ENCODE data around the gene TULP4.
"Not testable (repeated sequence)": the region's sequence is repeated elsewhere in the genome, so short reads cannot be mapped to it uniquely, and the experiment has no call there.

GRCh38 chr6:158405321-158405831 lies 93.1 kb downstream of the TULP4 start:
- TF ChIP-seq, protein P1, sequence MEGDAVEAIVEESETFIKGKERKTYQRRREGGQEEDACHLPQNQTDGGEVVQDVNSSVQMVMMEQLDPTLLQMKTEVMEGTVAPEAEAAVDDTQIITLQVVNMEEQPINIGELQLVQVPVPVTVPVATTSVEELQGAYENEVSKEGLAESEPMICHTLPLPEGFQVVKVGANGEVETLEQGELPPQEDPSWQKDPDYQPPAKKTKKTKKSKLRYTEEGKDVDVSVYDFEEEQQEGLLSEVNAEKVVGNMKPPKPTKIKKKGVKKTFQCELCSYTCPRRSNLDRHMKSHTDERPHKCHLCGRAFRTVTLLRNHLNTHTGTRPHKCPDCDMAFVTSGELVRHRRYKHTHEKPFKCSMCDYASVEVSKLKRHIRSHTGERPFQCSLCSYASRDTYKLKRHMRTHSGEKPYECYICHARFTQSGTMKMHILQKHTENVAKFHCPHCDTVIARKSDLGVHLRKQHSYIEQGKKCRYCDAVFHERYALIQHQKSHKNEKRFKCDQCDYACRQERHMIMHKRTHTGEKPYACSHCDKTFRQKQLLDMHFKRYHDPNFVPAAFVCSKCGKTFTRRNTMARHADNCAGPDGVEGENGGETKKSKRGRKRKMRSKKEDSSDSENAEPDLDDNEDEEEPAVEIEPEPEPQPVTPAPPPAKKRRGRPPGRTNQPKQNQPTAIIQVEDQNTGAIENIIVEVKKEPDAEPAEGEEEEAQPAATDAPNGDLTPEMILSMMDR (IDR thresholded peaks at IDR 0.05): not testable (repeated sequence)
- not testable (repeated sequence) for TF ChIP-seq ZFX (IDR thresholded peaks at IDR 0.05; ENCODE audit: borderline replicate concordance)
